Astrocyte (in vitro differentiated cells and primary cell): ENCODE results near the gene OXLD1.

Source experiments
- EZH2 ChIP-seq: IDR thresholded peaks from 2 replicates; pipeline ENCODE4 v1.6.1; 2012; ENCODE audit warnings: mild to moderate bottlenecking, low read length, inconsistent platforms; ENCODE audit not compliant: insufficient read depth
- TF ChIP-seq, protein P1 (sequence below): IDR thresholded peaks from 2 replicates; pipeline ENCODE4 v1.5.1; 2011; ENCODE audit warnings: low read depth, mild to moderate bottlenecking, inconsistent platforms, low read length, moderate library complexity; ENCODE audit not compliant: insufficient read depth

DNA sequence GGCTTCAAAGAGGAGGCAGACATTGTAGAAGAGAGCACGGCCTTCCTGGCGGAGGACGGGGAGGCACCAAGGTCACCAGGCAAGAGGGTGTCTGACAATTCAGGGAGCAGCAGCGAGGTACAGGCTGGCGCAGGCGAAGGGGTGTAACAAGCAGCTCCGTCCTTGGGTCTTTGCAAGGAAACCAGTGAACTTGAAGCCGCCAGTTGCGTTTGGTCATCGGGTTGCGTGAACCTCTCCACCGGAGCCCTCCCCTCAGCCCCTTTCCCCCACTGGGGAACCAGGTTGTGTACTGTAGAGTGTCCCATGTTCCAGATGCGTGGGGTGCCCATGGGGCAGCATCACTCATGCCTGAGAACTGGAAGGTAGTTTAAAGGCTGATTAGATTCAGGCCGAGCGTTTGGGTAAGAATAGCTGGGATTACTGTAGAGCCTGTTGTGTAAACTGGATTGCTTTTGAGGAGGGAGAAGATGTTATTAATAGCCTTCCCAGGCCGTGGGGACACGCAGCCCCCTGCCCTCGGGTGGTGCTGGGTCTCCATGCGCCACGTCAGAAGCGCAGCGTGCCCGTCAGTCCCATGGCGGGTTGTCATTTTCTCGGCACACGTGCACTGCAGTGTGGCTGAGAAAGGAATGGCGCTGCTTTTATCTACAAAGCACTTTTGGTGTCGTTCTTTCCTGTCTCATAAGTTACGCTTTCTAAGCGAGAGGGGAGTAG lies 39.3 kb upstream of the OXLD1 start:
- TF ChIP-seq, protein P1, sequence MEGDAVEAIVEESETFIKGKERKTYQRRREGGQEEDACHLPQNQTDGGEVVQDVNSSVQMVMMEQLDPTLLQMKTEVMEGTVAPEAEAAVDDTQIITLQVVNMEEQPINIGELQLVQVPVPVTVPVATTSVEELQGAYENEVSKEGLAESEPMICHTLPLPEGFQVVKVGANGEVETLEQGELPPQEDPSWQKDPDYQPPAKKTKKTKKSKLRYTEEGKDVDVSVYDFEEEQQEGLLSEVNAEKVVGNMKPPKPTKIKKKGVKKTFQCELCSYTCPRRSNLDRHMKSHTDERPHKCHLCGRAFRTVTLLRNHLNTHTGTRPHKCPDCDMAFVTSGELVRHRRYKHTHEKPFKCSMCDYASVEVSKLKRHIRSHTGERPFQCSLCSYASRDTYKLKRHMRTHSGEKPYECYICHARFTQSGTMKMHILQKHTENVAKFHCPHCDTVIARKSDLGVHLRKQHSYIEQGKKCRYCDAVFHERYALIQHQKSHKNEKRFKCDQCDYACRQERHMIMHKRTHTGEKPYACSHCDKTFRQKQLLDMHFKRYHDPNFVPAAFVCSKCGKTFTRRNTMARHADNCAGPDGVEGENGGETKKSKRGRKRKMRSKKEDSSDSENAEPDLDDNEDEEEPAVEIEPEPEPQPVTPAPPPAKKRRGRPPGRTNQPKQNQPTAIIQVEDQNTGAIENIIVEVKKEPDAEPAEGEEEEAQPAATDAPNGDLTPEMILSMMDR: no peak
- TF ChIP-seq EZH2: no peak
